Endothelial cell of umbilical vein (primary cell): ENCODE data around the gene SUSD6. TPM values are rescaled to one million over a fixed set of nuclear protein-coding genes. Genes with fewer than 3 reads are reported as not detected.

ENCODE experiments used
- BruUV-seq: library from RNA; stranded (reverse); fragments of 400-500 nt; replicated peaks from 2 replicates; lab custom pipeline; 2021; lab: Mats Ljungman, UMichigan
- CTCF ChIA-PET: fragments of 300-600, 350-600 bp; sonication (Branson Sonifier 250); formaldehyde crosslinking; loops from one replicate; lab custom pipeline; 2021; ENCODE audit warnings: antibody characterized with exemption, inconsistent platforms; lab: Charles Lee
- POLR2A ChIA-PET: fragments of 300-600, 350-600 bp; sonication (Branson Sonifier 250); formaldehyde crosslinking; loops from one replicate; lab custom pipeline; 2021; ENCODE audit warnings: antibody characterized with exemption, inconsistent platforms; lab: Charles Lee
- DNase-seq: peaks from one replicate; pipeline ENCODE4 v3.0.0-alpha.2; 2011; ENCODE audit warnings: low read depth, low spot score
- FAIRE-seq: peaks from 2 replicates; lab custom pipeline; 2011; peaks lifted over from hg19 to GRCh38; lab: Jason Lieb, UNC
- H2AFZ ChIP-seq: 2 replicates; pipeline ENCODE4 v1.6.0; 2012; ENCODE audit warnings: low read depth, low read length, control low read depth, inconsistent platforms
- H3K27ac ChIP-seq: 2 replicates; pipeline ENCODE4 v1.5.1; 2011; ENCODE audit warnings: low read depth, mild to moderate bottlenecking, control low read depth, low read length, moderate library complexity; ENCODE audit not compliant: insufficient read depth
- H3K27me3 ChIP-seq, 2 experiments: 2 replicates each; pipeline versions ENCODE4 v1.6.0 to v1.6.1; 2011; ENCODE audit warnings: low read length in 2 of 2, mixed read lengths in 1 of 2; ENCODE audit not compliant: control insufficient read depth in 2 of 2, insufficient read depth in 2 of 2
- H3K36me3 ChIP-seq, 2 experiments: 2 replicates in 1 of 2; 3 replicates in 1 of 2; pipeline ENCODE4 v1.5.1; 2011; ENCODE audit warnings: low read length in 2 of 2, mild to moderate bottlenecking in 1 of 2, moderate library complexity in 1 of 2; ENCODE audit not compliant: control insufficient read depth in 2 of 2, insufficient read depth in 2 of 2; ENCODE audit errors: extremely low read depth in 1 of 2
- H3K4me1 ChIP-seq: 3 replicates; pipeline ENCODE4 v1.5.1; 2011; ENCODE audit warnings: mild to moderate bottlenecking, low read length; ENCODE audit not compliant: control insufficient read depth, insufficient read depth; ENCODE audit errors: extremely low read depth
- H3K4me2 ChIP-seq: 2 replicates; pipeline ENCODE4 v1.6.1; 2011; ENCODE audit warnings: low read length, control low read depth, mixed read lengths; ENCODE audit not compliant: insufficient read depth
- H3K4me3 ChIP-seq, 3 experiments: fragments of 200-600 bp in 1 of 3; sonication (generic), shearing (Covaris generic) in 1 of 3; replicated peaks in 1 of 3; 2 replicates each; pipeline ENCODE4 v1.5.1; 2011 to 2016; ENCODE audit warnings: control low read depth in 3 of 3, low read length in 3 of 3, mild to moderate bottlenecking in 2 of 3, inconsistent platforms in 1 of 3, low read depth in 1 of 3, moderate library complexity in 1 of 3; ENCODE audit not compliant: insufficient read depth in 1 of 3
- H3K79me2 ChIP-seq: 2 replicates; pipeline ENCODE4 v1.6.0; 2012; ENCODE audit warnings: low read length, inconsistent platforms; ENCODE audit not compliant: control insufficient read depth, insufficient read depth
- H3K9ac ChIP-seq: replicated peaks from 2 replicates; pipeline ENCODE3; 2011; ENCODE audit warnings: low read length, control low read depth; ENCODE audit not compliant: insufficient read depth; ENCODE audit errors: extremely low read depth
- H3K9me1 ChIP-seq: replicated peaks from 3 replicates; pipeline ENCODE4 v1.6.0; 2011; ENCODE audit warnings: mild to moderate bottlenecking, low read length; ENCODE audit not compliant: control insufficient read depth, insufficient read depth; ENCODE audit errors: extremely low read depth
- H3K9me3 ChIP-seq: replicated peaks from 2 replicates; pipeline ENCODE4 v1.5.1; 2012; ENCODE audit warnings: low read length, inconsistent platforms; ENCODE audit not compliant: control insufficient read depth, insufficient read depth
- H4K20me1 ChIP-seq: replicated peaks from 2 replicates; pipeline ENCODE3; 2011; ENCODE audit warnings: mild to moderate bottlenecking, low read length; ENCODE audit not compliant: control insufficient read depth, insufficient read depth; ENCODE audit errors: extremely low read depth
- EZH2 ChIP-seq: IDR thresholded peaks from 2 replicates; pipeline ENCODE4 v1.6.1; 2012; ENCODE audit warnings: borderline replicate concordance, low read depth, mild to moderate bottlenecking, moderate library complexity, low read length, inconsistent platforms; ENCODE audit not compliant: severe bottlenecking
- FOS ChIP-seq: IDR thresholded peaks from 2 replicates; pipeline ENCODE4 v1.6.1; 2011; ENCODE audit warnings: mild to moderate bottlenecking, low read length, moderate library complexity, borderline replicate concordance; ENCODE audit not compliant: insufficient read depth
- GATA2 ChIP-seq: IDR thresholded peaks from 2 replicates; pipeline ENCODE4 v1.7.0; 2011; ENCODE audit warnings: low read depth, mild to moderate bottlenecking, moderate library complexity, mixed read lengths, low read length; ENCODE audit not compliant: insufficient read length, insufficient read depth
- JUN ChIP-seq: IDR thresholded peaks from 2 replicates; pipeline ENCODE4 v1.6.1; 2011; ENCODE audit warnings: borderline replicate concordance, low read depth; ENCODE audit not compliant: insufficient read length, insufficient read depth
- MYC ChIP-seq: IDR thresholded peaks from one replicate; pipeline ENCODE4 v1.6.1; 2011; ENCODE audit warnings: mild to moderate bottlenecking, low read depth, low read length
- POLR2A ChIP-seq: IDR thresholded peaks from 2 replicates; pipeline ENCODE4 v1.6.1; 2012; ENCODE audit warnings: low read depth, mild to moderate bottlenecking, control low read depth, low read length
- POLR2AphosphoS5 ChIP-seq: IDR thresholded peaks from 2 replicates; pipeline ENCODE4 v1.6.1; 2012; ENCODE audit warnings: low read depth, mild to moderate bottlenecking, control low read depth, low read length, moderate library complexity; ENCODE audit not compliant: insufficient read depth
- dilution Hi-C: fragments of 300-500 bp; cut with MboI; formaldehyde crosslinking; loops from one replicate; pipeline ENCODE4 v1.15.0; 2019; ENCODE audit warnings: low sequenced_read_pairs; ENCODE audit not compliant: extremely low pct_ligation_motif_present
- intact Hi-C: fragments of 100-400 bp; cut with micrococcal nuclease; formaldehyde crosslinking; loops from one replicate; pipeline ENCODE4 v1.10.0; 2022
- polyA plus RNA-seq, 4 experiments: library from polyadenylated mRNA; depleted of rRNA in 3 of 4; stranded (reverse) in 3 of 4; unstranded in 1 of 4; fragments of >200 nt; gene quantifications; 2 replicates each; pipeline versions ENCODE4 v1.2.1 to v1.2.3, GENCODE V29; 2011 to 2012; ENCODE audit warnings: missing spikeins in 1 of 4
- total RNA-seq: library from RNA; stranded (reverse); gene quantifications from 2 replicates; pipeline ENCODE4 v1.2.3, GENCODE V29; 2021
- TF ChIP-seq, protein P1 (sequence below): IDR thresholded peaks from 2 replicates; pipeline ENCODE4 v1.6.1; 2011; ENCODE audit not compliant: insufficient read depth, insufficient read length
- TF ChIP-seq, protein P2 (sequence below), 2 donors: IDR thresholded peaks; 1 replicate in 1 of 2; 2 replicates in 1 of 2; pipeline ENCODE4 v1.5.1; 2011; ENCODE audit warnings: low read length in 2 of 2, mild to moderate bottlenecking in 2 of 2, moderate library complexity in 2 of 2, control low read depth in 1 of 2, inconsistent platforms in 1 of 2, low read depth in 1 of 2; ENCODE audit not compliant: insufficient read depth in 1 of 2; ENCODE audit errors: extremely low read depth in 1 of 2

SUSD6 gene
- total and polyA plus RNA-seq, 2 donors (not counting 3 experiments of a cell fraction or from before 2014, with no cell fraction given) = 13.4 to 19.5 TPM

DNA sequence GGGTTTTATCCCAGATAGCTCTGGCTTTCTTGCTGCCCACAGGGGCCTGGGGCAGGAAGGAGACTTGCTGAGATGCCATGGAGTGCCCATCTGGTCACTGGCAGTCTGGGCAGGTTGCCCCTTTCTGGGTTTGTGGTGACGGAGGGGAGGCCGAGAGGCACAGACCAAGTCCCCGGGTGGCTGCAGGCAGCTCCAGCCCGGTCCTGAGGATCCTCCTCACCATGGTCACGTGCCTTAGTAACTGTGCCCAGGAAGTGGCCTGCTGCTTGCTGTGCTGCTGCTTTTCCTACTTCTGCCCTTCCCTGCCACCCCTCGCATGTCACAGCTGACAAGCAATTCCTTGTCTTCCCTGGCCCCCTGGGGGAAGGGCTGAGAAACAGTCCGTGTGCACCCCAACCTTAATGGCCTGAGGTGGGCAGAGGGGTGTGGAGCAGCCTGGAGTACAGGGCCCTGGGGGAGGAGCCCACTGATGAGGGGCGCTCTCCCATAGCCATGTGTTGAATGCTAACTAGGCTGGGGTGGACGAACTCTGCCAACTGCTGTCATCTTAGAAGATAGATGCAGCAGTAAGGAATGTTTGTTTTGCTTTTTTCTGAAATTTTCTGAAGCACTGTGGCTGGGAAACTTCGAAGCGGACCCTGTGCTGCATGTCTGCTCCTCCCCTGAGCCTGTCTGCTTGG is 100.6 kb downstream of the SUSD6 start:
- Histone ChIP-seq H4K20me1 (no peaks in the 10 kb centered on the region), H3K9me3 (no peaks in the 10 kb centered on the region), H3K4me3 (no peak overlapping the region), H3K27me3 (no peaks in the 10 kb centered on the region), H2AFZ (no peak overlapping the region), H3K4me2 (no peak overlapping the region), H3K4me1 (peaks cover 29% of the 10 kb centered on the region), H3K9me1 (no peaks in the 10 kb centered on the region), H3K79me2 (no peaks in the 10 kb centered on the region), H3K9ac (no peak overlapping the region), H3K36me3 (peaks cover 7 to 17% of the 10 kb centered on the region in 2 experiments), H3K27ac (no peak overlapping the region)
- no TSS peak for BruUV-seq
- intact Hi-C loops = no loop called here
- ChIA-PET CTCF (interaction anchor here (1.2 to 2.3 kb wide), 2 partner anchors 99 to 127 kb away, joined by 5 to 7 read pairs; no protein-coding TSS in a partner anchor), POLR2A (no interaction called here)
- TF ChIP-seq, protein P1, sequence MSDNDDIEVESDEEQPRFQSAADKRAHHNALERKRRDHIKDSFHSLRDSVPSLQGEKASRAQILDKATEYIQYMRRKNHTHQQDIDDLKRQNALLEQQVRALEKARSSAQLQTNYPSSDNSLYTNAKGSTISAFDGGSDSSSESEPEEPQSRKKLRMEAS = no peak
- no peak for TF ChIP-seq POLR2A
- no peak for TF ChIP-seq FOS
- no peak for TF ChIP-seq POLR2AphosphoS5
- no peak for TF ChIP-seq JUN
- TF ChIP-seq GATA2 = no peak
- no peak for TF ChIP-seq EZH2
- TF ChIP-seq, protein P2, sequence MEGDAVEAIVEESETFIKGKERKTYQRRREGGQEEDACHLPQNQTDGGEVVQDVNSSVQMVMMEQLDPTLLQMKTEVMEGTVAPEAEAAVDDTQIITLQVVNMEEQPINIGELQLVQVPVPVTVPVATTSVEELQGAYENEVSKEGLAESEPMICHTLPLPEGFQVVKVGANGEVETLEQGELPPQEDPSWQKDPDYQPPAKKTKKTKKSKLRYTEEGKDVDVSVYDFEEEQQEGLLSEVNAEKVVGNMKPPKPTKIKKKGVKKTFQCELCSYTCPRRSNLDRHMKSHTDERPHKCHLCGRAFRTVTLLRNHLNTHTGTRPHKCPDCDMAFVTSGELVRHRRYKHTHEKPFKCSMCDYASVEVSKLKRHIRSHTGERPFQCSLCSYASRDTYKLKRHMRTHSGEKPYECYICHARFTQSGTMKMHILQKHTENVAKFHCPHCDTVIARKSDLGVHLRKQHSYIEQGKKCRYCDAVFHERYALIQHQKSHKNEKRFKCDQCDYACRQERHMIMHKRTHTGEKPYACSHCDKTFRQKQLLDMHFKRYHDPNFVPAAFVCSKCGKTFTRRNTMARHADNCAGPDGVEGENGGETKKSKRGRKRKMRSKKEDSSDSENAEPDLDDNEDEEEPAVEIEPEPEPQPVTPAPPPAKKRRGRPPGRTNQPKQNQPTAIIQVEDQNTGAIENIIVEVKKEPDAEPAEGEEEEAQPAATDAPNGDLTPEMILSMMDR (IDR thresholded peaks at IDR 0.05; ENCODE audit: extremely low read depth in 1 of 2, insufficient read depth in 1 of 2, low read depth in 1 of 2, low read length in 2 of 2) = no peak
- TF ChIP-seq MYC = no peak
- no peak for FAIRE-seq
- DNase-seq = no peak
- dilution Hi-C loops = no loop called here
